H1 (cell line): Measurements from ENCODE around the gene SPTB. TPM values are rescaled to one million over a fixed set of nuclear protein-coding genes. Genes with fewer than 3 reads are reported as not detected.

Source experiments
- CTCF ChIA-PET: fragments of 300-600 bp; sonication (Branson Sonifier 250); formaldehyde crosslinking; loops from one replicate; lab custom pipeline; 2021; ENCODE audit not compliant: partially characterized antibody; lab: Charles Lee
- POLR2A ChIA-PET: fragments of 300-600 bp; sonication (Branson Sonifier 250); formaldehyde crosslinking; loops from one replicate; lab custom pipeline; 2021; ENCODE audit warnings: inconsistent platforms; ENCODE audit not compliant: partially characterized antibody; lab: Charles Lee
- DNase-seq, 2 experiments: peaks; one replicate each; pipeline versions ENCODE4 v3.0.0 to v3.0.0-alpha.2; 2010 to 2022; ENCODE audit warnings: low spot score in 2 of 2, low read depth in 1 of 2, mixed read lengths in 1 of 2
- FAIRE-seq: peaks from 2 replicates; lab custom pipeline; 2011; peaks lifted over from hg19 to GRCh38; lab: Jason Lieb, UNC
- H2AFZ ChIP-seq: 2 replicates; pipeline ENCODE4 v1.8.1; 2012; ENCODE audit warnings: low read length, inconsistent platforms
- H2AK5ac ChIP-seq: 2 replicates; pipeline ENCODE4 v1.6.1; 2013; ENCODE audit warnings: low read depth, low read length
- H2BK120ac ChIP-seq: replicated peaks from 2 replicates; pipeline ENCODE3; 2013; ENCODE audit warnings: low read depth, low read length, inconsistent platforms
- H2BK12ac ChIP-seq: 2 replicates; pipeline ENCODE4 v1.6.1; 2013; ENCODE audit warnings: low read depth, low read length
- H2BK15ac ChIP-seq: 2 replicates; pipeline ENCODE4 v1.6.1; 2013; ENCODE audit warnings: low read length
- H2BK20ac ChIP-seq: 2 replicates; pipeline ENCODE4 v1.6.1; 2013; ENCODE audit warnings: low read length
- H2BK5ac ChIP-seq: 2 replicates; pipeline ENCODE4 v1.6.1; 2013; ENCODE audit warnings: low read depth, low read length
- H3K14ac ChIP-seq: 2 replicates; pipeline ENCODE4 v1.6.1; 2013; ENCODE audit warnings: inconsistent platforms; ENCODE audit not compliant: insufficient read length
- H3K18ac ChIP-seq: 2 replicates; pipeline ENCODE4 v1.6.1; 2013; ENCODE audit warnings: low read length; ENCODE audit errors: extremely low read depth
- H3K23ac ChIP-seq: 2 replicates; pipeline ENCODE4 v1.6.1; 2013; ENCODE audit warnings: inconsistent platforms; ENCODE audit not compliant: insufficient read length
- H3K23me2 ChIP-seq: 2 replicates; pipeline ENCODE4 v1.6.1; 2013; ENCODE audit warnings: low read depth, low read length
- H3K27ac ChIP-seq: 2 replicates; pipeline ENCODE4 v1.6.1; 2011; ENCODE audit warnings: low read depth, low read length, inconsistent platforms
- H3K27me3 ChIP-seq, 4 experiments: replicated peaks in 1 of 4; 1 replicate in 1 of 4; 2 replicates in 3 of 4; pipeline versions ENCODE4 v1.6.1 to v1.8.1; 2011 to 2013; ENCODE audit warnings: low read length in 3 of 4, mild to moderate bottlenecking in 3 of 4, inconsistent platforms in 2 of 4, mixed read lengths in 2 of 4, moderate library complexity in 1 of 4; ENCODE audit not compliant: control insufficient read depth in 3 of 4, insufficient read depth in 3 of 4; ENCODE audit errors: extremely low read depth in 1 of 4
- H3K36me3 ChIP-seq, 4 experiments: 2 replicates each; pipeline versions ENCODE4 v1.6.1 to v1.8.1; 2011 to 2013; ENCODE audit warnings: mild to moderate bottlenecking in 4 of 4, low read length in 3 of 4, moderate library complexity in 2 of 4, control low read depth in 1 of 4, inconsistent platforms in 1 of 4; ENCODE audit not compliant: insufficient read depth in 4 of 4, control insufficient read depth in 2 of 4
- H3K4ac ChIP-seq: replicated peaks from 2 replicates; pipeline ENCODE3; 2013; ENCODE audit warnings: low read length, low read depth, mixed read lengths, inconsistent platforms; ENCODE audit not compliant: insufficient read length
- H3K4me1 ChIP-seq, 4 experiments: replicated peaks in 1 of 4; 1 replicate in 1 of 4; 2 replicates in 3 of 4; pipeline versions ENCODE4 v1.6.1 to v1.8.1; 2011 to 2013; ENCODE audit warnings: low read length in 3 of 4, inconsistent platforms in 2 of 4, mixed read lengths in 1 of 4; ENCODE audit not compliant: insufficient read depth in 4 of 4, control insufficient read depth in 3 of 4
- H3K4me2 ChIP-seq, 2 experiments: 2 replicates each; pipeline versions ENCODE4 v1.6.1 to v1.8.1; 2011 to 2013; ENCODE audit warnings: low read depth in 2 of 2, low read length in 2 of 2, control low read depth in 1 of 2, inconsistent platforms in 1 of 2, mild to moderate bottlenecking in 1 of 2; ENCODE audit not compliant: insufficient read depth in 1 of 2
- H3K4me3 ChIP-seq, 4 experiments: fragments of 200-600, 300-600 bp in 1 of 4; sonication (generic), shearing (Covaris generic), sonication (Bioruptor Twin) in 1 of 4; 2 replicates each; pipeline versions ENCODE4 v1.5.1 to v1.8.1; 2011 to 2016; ENCODE audit warnings: low read length in 4 of 4, low read depth in 3 of 4, control low read depth in 2 of 4, inconsistent platforms in 2 of 4, mild to moderate bottlenecking in 2 of 4, mixed read lengths in 1 of 4, moderate library complexity in 1 of 4; ENCODE audit not compliant: insufficient read depth in 2 of 4; ENCODE audit errors: extremely low read depth in 1 of 4
- H3K56ac ChIP-seq: replicated peaks from 2 replicates; pipeline ENCODE3; 2013; ENCODE audit warnings: low read depth, mild to moderate bottlenecking, mixed read lengths, low read length, inconsistent platforms; ENCODE audit not compliant: insufficient read length
- H3K79me1 ChIP-seq: 2 replicates; pipeline ENCODE4 v1.6.1; 2013; ENCODE audit warnings: low read depth, low read length, control low read depth
- H3K79me2 ChIP-seq, 2 experiments: 2 replicates each; pipeline versions ENCODE4 v1.6.1 to v1.8.1; 2012 to 2013; ENCODE audit warnings: low read length in 2 of 2, mild to moderate bottlenecking in 2 of 2, inconsistent platforms in 1 of 2; ENCODE audit not compliant: insufficient read depth in 2 of 2, control insufficient read depth in 1 of 2
- H3K9ac ChIP-seq, 4 experiments: replicated peaks in 1 of 4; 1 replicate in 1 of 4; 2 replicates in 3 of 4; pipeline versions ENCODE4 v1.6.1 to v1.8.1; 2011 to 2013; ENCODE audit warnings: low read depth in 3 of 4, low read length in 3 of 4, control low read depth in 2 of 4, mild to moderate bottlenecking in 2 of 4, moderate library complexity in 2 of 4, inconsistent platforms in 1 of 4; ENCODE audit errors: extremely low read depth in 1 of 4
- H3K9me3 ChIP-seq, 2 experiments: 2 replicates each; pipeline versions ENCODE4 v1.6.1 to v1.8.1; 2012 to 2013; ENCODE audit warnings: mild to moderate bottlenecking in 2 of 2, moderate library complexity in 2 of 2, control low read depth in 1 of 2, inconsistent platforms in 1 of 2, low read depth in 1 of 2, low read length in 1 of 2, mixed read lengths in 1 of 2; ENCODE audit not compliant: insufficient read depth in 2 of 2
- H4K20me1 ChIP-seq, 2 experiments: replicated peaks in 1 of 2; 2 replicates each; pipeline versions ENCODE3 to v1.8.1; 2011 to 2013; ENCODE audit warnings: inconsistent platforms in 2 of 2, low read length in 2 of 2, mild to moderate bottlenecking in 1 of 2; ENCODE audit not compliant: insufficient read depth in 2 of 2, control insufficient read depth in 1 of 2
- H4K5ac ChIP-seq: 2 replicates; pipeline ENCODE4 v1.6.1; 2013; ENCODE audit warnings: low read length, low read depth, mixed read lengths, inconsistent platforms; ENCODE audit not compliant: insufficient read length
- H4K8ac ChIP-seq: 2 replicates; pipeline ENCODE4 v1.8.0; 2013; ENCODE audit warnings: mild to moderate bottlenecking, moderate library complexity, low read length, inconsistent platforms; ENCODE audit not compliant: insufficient read depth; ENCODE audit errors: extremely low read depth
- H4K91ac ChIP-seq: replicated peaks from 2 replicates; pipeline ENCODE3; 2013; ENCODE audit warnings: low read length, mixed read lengths, inconsistent platforms; ENCODE audit not compliant: insufficient read length
- ASH2L ChIP-seq: fragments of 200-600, 300-600 bp; sonication (generic); IDR thresholded peaks from one replicate; pipeline ENCODE4 v1.7.1; 2017; ENCODE audit warnings: low read length
- CBX5 ChIP-seq: fragments of 300-800, 300-1000 bp; sonication (generic); IDR thresholded peaks from 2 replicates; pipeline ENCODE4 v1.7.1; 2016; ENCODE audit warnings: antibody characterized with exemption, low read length, low read depth
- EZH2 ChIP-seq: fragments of 200-600 bp; sonication (generic); IDR thresholded peaks from 2 replicates; pipeline ENCODE4 v1.7.1; 2012; ENCODE audit warnings: low read depth, mild to moderate bottlenecking, moderate library complexity, low read length, inconsistent platforms; ENCODE audit not compliant: severe bottlenecking
- GTF2F1 ChIP-seq: IDR thresholded peaks from 2 replicates; pipeline ENCODE4 v1.6.1; 2012; ENCODE audit warnings: low read depth, low read length, improper control_type of control experiment, borderline replicate concordance
- RNF2 ChIP-seq: fragments of 200-900, 300-1000 bp; sonication (generic); IDR thresholded peaks from 2 replicates; pipeline ENCODE4 v1.7.1; 2016; ENCODE audit warnings: borderline replicate concordance, low read depth, mild to moderate bottlenecking, antibody characterized with exemption, low read length; ENCODE audit not compliant: poor library complexity, severe bottlenecking; ENCODE audit errors: missing control alignments
- WGBS, 2 experiments: shearing (Covaris generic) in 1 of 2; methylation state at CpG; one replicate each; pipeline versions ENCODE4 v1.1.6 to v1.1.7; 2013 to 2015; ENCODE audit warnings: low lambda C conversion rate in 2 of 2, mixed read lengths in 2 of 2, inconsistent platforms in 1 of 2, low coverage in 1 of 2, missing lambda C conversion rate in 1 of 2; ENCODE audit not compliant: insufficient replicate concordance in 2 of 2, insufficient coverage in 1 of 2, insufficient read length in 1 of 2; ENCODE audit errors: extremely low coverage in 1 of 2, missing lambda C conversion rate in 1 of 2; 5-methylcytosine and 5-hydroxymethylcytosine counted together
- polyA plus RNA-seq, 7 experiments: library from polyadenylated mRNA; depleted of rRNA in 3 of 7; stranded (reverse) in 5 of 7; unstranded in 2 of 7; fragments of >200 nt in 5 of 7; fragments of 200-250 nt in 2 of 7; gene quantifications; 1 replicate in 5 of 7; 2 replicates in 1 of 7; 4 replicates in 1 of 7; pipeline versions ENCODE4 v1.2.1 to v1.2.3, GENCODE V29; 2011 to 2013; ENCODE audit warnings: missing spikeins in 2 of 7, mixed read lengths in 2 of 7
- total RNA-seq: library from RNA; stranded (reverse); fragmentation: NEBNext Ultra II Directional; extraction: Animal tissue kit (Norgen Biotek cat#: 25700); gene quantifications from 2 replicates; pipeline ENCODE4 v1.2.1, GENCODE V29; 2021

The SPTB gene
- total and polyA plus RNA-seq, 2 of the 8 experiments (the other 6 are each of a cell fraction or from before 2014, with no cell fraction given), result 0.30 to 2.4 TPM

GRCh38 chr14:64834965-64835364 is 44.7 kb downstream of the SPTB start:
- H3K56ac ChIP-seq, result no peak overlapping the region
- ChIA-PET POLR2A (interaction anchor here (0.9 to 1.4 kb wide), 3 partner anchors 10 to 118 kb away, joined by 3 to 4 read pairs (median 3); no protein-coding TSS in a partner anchor), CTCF (interaction anchor here (0.6 to 5.6 kb wide), 11 partner anchors 10 to 184 kb away, joined by 3 to 48 read pairs (median 4); no protein-coding TSS in a partner anchor)
- no peak overlapping the region for H2BK20ac ChIP-seq
- H3K36me3 ChIP-seq, result no peaks in the 10 kb centered on the region
- no peak overlapping the region for H3K18ac ChIP-seq
- H4K20me1 ChIP-seq, result no peaks in the 10 kb centered on the region
- H3K14ac ChIP-seq, result no peak overlapping the region
- no peak overlapping the region for H2BK12ac ChIP-seq
- H4K5ac ChIP-seq, result no peak overlapping the region
- H4K91ac ChIP-seq, result no peak overlapping the region
- no peaks in the 10 kb centered on the region for H3K79me1 ChIP-seq
- FAIRE-seq (no peak), DNase-seq (no peak)
- no peak overlapping the region for H2BK5ac ChIP-seq
- H2BK15ac ChIP-seq, result no peak overlapping the region
- peaks cover 0 to 5% (median 2%) of the 10 kb centered on the region in 4 experiments; a peak in 4 of 7 replicates for H3K4me1 ChIP-seq
- no peak overlapping the region for H3K4me2 ChIP-seq
- no peak overlapping the region for H3K4me3 ChIP-seq
- H3K27me3 ChIP-seq, result no peaks in the 10 kb centered on the region
- no peaks in the 10 kb centered on the region for H3K9me3 ChIP-seq
- no peak overlapping the region for H4K8ac ChIP-seq
- H2AFZ ChIP-seq, result no peak overlapping the region
- H3K79me2 ChIP-seq, result no peaks in the 10 kb centered on the region
- no peak for TF ChIP-seq RNF2
- TF ChIP-seq EZH2, result no peak
- TF ChIP-seq CBX5, result no peak
- no peak for TF ChIP-seq ASH2L
- no peak for TF ChIP-seq GTF2F1
- H2AK5ac ChIP-seq, result no peak overlapping the region
- no peaks in the 10 kb centered on the region for H3K23me2 ChIP-seq
- no peak overlapping the region for H3K9ac ChIP-seq
- no peak overlapping the region for H3K27ac ChIP-seq
- 94% methylated on average over 3 of the region's 3 CpGs; no CpG with 5 or more reads in 1 of the 2 experiments for WGBS, 2 experiments
- no peak overlapping the region for H3K23ac ChIP-seq
- no peak overlapping the region for H3K4ac ChIP-seq
- H2BK120ac ChIP-seq, result no peak overlapping the region
